ENCODE results near the gene SCAMP4.
"Not testable (repeated sequence)": the region's sequence is repeated elsewhere in the genome, so short reads cannot be mapped to it uniquely, and the experiment has no call there.

Gene SCAMP4

DNA sequence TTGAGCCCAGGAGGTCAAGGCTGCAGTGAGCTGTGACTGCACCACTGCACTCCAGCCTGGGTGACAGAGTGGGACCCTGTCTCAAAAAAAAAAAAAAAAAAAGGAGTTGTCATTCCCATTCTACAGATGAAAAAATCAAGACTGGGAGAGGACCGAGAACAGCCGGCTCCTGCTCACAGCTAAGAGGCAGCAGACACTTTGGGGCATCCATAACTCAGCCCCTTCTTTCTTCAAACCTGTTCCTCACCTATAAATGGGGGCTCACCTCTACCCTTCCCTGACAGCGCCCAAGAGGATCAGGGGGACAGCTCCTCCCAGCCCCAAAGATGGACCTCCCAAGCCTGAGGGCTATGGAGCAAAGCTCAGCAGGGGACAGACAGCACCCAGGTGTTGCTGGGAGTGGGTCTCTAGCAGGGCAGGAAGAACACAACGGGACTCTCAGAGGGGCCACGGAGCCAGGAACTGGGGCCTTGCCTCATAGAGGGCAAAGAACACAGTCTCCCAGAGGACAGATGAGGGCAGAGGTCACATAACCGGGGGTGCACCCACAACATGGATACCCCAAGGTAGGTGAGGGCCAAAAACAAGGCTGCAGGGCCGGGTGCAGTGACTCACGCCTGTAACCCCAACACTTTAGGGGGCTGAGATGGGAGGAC, 38.4 kb upstream of the SCAMP4 start:
- no peak for DNase-seq (ENCODE audit: low read depth in 1 of 2, low spot score in 1 of 2)

DNA sequence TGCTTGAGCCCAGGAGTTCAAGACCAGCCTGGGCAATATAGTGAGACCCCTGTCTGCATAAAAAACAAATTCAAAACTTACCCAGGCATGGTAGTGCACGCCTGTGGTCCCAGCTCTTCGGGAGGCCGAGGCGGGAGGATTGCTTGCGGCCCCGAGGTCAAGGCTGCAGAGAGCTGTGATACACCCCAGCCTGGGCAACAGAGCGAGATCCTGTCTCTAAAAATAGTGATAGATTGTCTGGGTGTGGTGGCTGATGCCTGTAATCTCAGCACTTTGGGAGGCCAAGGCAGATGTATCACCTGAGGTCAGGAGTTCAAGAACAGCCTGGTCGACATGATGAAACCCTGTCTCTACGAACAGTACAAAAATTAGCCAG, 37.9 kb upstream of the SCAMP4 start:
- no peak for DNase-seq (ENCODE audit: low read depth in 1 of 2, low spot score in 1 of 2)

- no peak for DNase-seq (ENCODE audit: low read depth in 1 of 2, low spot score in 1 of 2)
Observed at GRCh38 chr19:1868971-1869370, 36.2 kb upstream of the SCAMP4 start.

DNA sequence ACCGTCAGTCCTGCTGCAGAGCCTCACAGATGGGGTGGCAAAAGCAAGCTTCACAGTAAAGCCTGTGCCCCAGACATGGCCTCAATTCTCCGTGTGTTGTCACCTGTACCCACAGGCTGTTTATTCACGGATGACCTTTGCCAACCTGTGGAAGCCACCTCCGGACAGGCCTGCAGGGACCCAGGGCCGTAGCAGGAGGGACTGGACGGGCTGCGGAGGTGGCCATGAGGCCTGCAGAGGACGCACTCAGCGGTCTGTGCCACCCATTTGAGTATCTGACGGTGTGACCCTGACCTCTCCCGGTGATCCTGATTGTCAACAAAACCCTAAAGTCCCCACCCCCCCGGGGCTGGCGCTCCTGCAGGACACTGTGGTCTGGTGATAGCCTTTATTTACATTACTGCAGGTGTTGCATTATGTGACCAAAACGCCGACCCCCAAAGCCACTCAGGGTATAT, 34.0 kb upstream of the SCAMP4 start:
- no peak for DNase-seq (ENCODE audit: low read depth in 1 of 2, low spot score in 1 of 2)

DNA sequence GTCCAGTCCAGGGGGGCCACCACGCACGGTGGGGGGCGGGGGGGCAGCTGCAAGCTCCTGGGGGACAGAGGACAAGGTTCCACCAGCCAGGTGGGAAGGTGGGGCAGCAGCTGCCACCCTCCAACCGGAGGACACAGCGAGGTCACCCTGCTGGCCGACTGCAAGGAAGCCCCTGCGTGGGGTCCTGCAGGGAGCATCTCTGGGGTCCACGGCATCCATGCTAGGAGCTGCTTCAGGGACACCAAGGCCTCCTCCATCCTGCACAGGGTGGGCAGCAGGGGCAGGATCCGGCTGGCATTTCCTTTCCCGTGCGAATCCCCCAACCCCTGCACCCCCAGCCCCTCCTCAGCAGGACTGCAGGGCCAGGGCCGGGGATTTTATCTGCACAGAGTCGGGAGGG, 33.6 kb upstream of the SCAMP4 start:
- DNase-seq (ENCODE audit: low read depth in 1 of 2, low spot score in 1 of 2) = no peak

DNA sequence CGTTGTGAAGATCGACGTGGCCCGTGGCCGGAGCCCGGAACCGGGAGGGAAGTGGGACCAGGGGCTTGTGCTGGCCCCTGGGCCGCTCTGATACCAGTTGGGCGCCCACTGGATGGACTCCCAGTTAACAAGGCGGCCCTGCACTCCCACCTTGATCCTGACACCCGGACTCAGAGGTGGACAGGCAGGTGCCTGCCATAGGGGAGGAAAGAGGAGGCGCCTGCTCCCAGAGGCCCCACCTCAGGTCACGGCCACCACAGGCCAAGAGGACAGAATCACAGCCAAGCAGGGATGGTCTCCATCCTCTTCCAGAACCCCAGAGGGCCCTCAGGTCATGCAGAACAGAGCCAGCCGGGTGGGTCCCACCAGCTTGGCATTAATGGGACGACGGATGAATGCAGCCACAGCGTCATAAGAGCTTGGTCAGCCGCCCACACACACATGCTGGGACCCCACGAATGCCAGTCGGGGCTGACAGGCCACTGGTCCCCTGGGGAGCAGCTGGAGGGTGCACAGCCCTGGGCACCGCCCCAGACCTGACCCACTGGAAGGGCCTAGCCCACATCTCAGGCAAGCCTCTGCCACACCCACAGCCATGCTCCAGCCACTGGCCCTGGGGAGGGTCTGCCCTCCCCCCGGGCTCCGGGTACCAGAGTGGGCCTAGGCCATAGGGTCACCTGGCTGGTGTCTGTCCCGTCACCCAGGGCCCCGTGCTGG, 32.2 kb upstream of the SCAMP4 start:
- DNase-seq (ENCODE audit: low read depth in 1 of 2, low spot score in 1 of 2) = no peak

DNA sequence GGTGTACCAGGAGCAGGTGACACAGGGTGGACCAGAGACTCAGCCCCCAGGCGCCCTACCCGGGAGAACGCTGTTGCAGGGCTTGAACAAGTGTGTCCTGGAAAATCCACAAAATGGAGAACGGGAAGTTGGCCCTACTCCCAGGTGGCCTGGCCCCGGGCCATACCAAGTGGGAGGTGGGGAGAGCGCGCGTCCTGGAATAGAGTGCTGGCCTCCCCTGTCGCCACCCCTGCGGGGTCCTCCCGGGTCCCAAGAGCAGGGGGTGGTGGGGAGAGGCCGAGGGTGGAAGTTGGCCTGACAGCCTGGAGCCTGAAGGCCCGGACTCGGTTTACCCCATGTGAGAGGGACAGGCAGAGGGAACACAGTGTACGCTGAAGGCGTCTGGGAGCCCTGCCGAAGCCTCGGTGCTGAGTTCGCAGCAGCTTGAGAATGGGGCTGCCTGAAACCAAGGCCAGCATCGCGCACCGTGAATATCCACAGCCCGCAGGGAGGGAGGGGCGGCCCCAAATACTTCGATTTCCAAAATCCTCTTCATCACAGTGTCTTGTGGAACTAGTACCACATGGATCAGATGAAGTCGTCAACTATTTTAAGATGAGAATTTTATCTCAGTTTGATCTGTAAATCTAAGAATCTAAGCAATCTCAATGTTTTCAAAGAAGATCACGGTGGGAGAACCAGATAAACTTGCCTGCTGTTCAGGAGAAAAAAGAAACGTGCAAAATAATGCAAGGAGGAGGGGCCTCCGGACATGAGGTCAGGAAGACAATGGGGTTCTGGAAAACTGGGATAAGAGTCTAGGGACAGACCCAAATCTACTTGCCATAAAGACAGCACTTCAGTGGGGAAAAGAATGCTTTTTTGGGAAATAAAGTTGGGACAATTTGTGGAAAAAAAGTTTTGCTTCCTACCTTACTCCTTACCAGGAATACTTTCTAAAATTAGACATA, 31.4 kb upstream of the SCAMP4 start:
- no peak for DNase-seq (ENCODE audit: low read depth in 1 of 2, low spot score in 1 of 2)

DNA sequence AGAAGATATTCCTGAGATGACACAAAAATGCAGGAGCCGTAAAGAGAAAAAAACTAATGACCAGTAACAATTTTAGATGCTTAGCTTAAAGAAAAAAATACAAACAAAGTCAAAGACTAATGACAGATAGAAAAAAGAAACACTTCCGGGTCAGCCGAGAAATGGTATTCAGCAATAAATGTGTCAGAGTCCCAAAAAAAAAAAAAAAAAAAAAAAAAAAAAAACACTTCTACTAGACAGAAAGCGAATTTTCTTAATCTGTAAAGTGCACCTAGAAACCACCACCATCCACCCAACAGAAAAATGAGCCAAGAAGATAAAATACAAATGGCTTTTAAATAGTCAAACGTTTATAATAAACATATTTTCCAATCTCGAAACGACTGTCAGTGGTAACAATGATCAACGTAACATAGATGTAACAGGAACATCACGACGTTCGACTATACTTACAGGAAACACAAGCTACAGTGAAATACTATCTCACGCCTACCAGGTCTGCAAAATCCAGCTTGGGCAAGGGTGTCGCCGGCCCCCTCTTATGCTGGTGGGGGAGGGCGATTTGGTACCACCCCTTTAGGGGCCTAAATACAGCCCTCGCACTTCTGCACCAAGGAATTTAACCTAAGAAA, 30.5 kb upstream of the SCAMP4 start:
- DNase-seq (ENCODE audit: low read depth in 1 of 2, low spot score in 1 of 2) = no peak

- not testable (repeated sequence) for DNase-seq (ENCODE audit: low read depth in 1 of 2, low spot score in 1 of 2)
Observed at GRCh38 chr19:1875265-1875645, 29.9 kb upstream of the SCAMP4 start.

DNA sequence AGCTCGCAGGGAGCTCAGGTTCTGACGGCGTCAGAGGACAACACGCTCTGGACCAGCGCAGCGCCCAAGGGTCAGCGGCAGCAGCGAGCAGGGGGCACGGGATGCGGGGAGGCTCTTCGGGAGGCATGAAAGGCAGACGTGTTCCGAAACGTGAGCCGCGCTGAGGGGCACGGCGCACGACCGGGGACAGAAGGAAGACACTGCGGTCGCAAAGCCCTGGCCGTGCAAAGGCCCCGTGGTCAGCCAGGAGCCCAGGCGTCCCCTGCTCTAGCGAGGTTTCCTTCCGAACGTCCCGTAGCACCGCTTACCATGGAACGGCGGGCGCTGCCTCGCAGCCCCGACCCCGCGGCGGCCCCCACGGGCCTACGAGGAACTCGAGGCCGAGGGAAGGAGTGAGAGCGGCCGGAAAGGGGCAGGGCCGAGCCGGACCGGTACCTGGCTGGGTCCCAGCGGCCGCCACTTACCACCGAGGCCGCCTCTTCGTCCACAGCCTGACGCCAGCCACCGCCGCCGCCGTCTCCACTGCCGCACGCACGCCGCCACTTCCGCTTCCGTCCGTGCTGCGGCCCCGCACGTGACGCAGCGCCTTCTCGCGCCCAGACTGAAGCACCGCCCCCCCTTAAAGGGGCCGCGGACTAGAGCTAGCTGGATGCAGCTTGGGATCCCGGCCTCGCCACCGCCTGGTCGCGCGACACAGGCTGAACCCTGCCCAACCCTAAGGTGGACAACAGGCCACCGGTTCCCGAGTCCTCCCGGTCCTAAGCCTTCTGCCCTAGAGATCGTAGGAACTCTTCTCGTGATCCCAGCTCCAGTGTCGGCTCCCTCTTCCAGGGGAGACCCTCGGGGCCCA, 29.3 kb upstream of the SCAMP4 start:
- peak; percentile 72 to 80 for DNase-seq (ENCODE audit: low read depth in 1 of 2, low spot score in 1 of 2)

GRCh38 chr19:1876496-1877279, 28.5 kb upstream of the SCAMP4 start:
- DNase-seq (ENCODE audit: low read depth in 1 of 2, low spot score in 1 of 2) = not testable (repeated sequence)

- DNase-seq (ENCODE audit: low read depth in 1 of 2, low spot score in 1 of 2) = not testable (repeated sequence)
Observed at GRCh38 chr19:1877280-1877660, 27.9 kb upstream of the SCAMP4 start.

DNA sequence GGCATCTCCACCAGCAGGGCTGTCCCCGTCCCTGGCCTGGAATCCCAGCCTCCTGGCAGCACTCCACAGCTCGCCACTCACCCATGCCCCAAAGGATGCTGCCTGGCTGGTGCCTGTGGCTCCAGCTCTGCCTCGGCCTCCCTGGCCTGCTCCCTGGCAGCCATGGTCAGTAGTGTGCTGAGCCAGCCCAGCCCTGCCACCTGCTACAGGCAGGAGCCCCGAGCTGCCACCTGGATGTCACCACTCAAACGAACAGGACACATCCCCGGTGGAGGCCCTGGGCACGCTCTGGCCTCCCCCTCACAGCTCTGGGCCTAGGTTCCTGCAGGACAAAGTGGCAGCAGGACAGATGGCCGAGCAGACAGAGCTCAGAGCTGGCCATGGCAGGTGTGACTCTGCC, 26.6 kb upstream of the SCAMP4 start:
- DNase-seq (ENCODE audit: low read depth in 1 of 2, low spot score in 1 of 2) = not testable (repeated sequence)

- not testable (repeated sequence) for DNase-seq (ENCODE audit: low read depth in 1 of 2, low spot score in 1 of 2)
Observed at GRCh38 chr19:1879982-1880381, 25.2 kb upstream of the SCAMP4 start.

- no peak for DNase-seq (ENCODE audit: low read depth in 1 of 2, low spot score in 1 of 2)
Observed at GRCh38 chr19:1880611-1881392, 24.4 kb upstream of the SCAMP4 start.

- not testable (repeated sequence) for DNase-seq (ENCODE audit: low read depth in 1 of 2, low spot score in 1 of 2)
Observed at GRCh38 chr19:1881393-1882088, 23.7 kb upstream of the SCAMP4 start.

DNA sequence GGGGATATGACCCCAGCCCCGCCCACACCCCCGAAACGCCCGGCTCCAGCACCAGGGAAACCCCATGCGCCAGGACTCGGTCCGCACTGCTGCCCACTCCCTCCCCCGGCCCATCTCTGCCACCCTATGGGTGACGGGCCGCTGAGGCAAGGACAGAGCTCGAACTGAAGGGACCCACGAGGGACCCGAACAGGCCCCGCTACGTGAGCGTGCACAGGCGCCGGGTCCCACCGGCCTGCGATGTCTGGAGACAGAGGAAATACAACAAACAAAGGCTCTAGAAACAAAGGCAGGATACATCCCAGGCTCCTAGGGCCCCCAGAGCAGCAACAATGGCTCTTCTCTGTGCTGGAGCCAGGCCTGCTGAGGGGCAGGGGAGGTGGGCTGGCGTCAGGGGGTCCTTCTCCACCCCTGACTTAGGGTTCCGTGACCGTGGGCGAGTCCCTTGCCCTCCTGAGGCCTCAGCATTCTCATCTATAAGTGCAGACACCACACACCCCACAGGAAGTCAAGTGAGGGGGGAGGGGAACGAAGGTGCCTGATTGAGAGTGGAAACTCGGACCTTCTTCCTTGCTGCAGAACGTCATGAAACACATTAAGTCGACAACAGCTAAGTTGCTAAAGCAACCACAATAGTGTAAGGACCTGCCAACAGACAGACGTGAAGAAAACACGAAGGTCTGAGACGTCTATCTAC, 23.0 kb upstream of the SCAMP4 start:
- DNase-seq (ENCODE audit: low read depth in 1 of 2, low spot score in 1 of 2) = peak in 1 of 2 donors; percentile 63

All from stimulated activated CD4-positive, alpha-beta T cell treated with anti-CD3 and anti-CD28 coated beads, Interleukin-15, amount 100 ng/mL, for 1 hour (primary cell).